Smooth muscle cell of bladder (primary cell): ENCODE measurements around the gene OR10G2. TPM values are rescaled to one million over a fixed set of nuclear protein-coding genes. Genes with fewer than 3 reads are reported as not detected.

Experiments
- total RNA-seq: library from RNA; depleted of rRNA; stranded (reverse); fragments of >200 nt; gene quantifications from 2 replicates; pipeline ENCODE4 v1.2.3, GENCODE V29; 2014

OR10G2 gene, protein sequence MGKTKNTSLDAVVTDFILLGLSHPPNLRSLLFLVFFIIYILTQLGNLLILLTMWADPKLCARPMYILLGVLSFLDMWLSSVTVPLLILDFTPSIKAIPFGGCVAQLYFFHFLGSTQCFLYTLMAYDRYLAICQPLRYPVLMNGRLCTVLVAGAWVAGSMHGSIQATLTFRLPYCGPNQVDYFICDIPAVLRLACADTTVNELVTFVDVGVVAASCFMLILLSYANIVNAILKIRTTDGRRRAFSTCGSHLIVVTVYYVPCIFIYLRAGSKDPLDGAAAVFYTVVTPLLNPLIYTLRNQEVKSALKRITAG
- not detected in 2 replicates for total RNA-seq

DNA sequence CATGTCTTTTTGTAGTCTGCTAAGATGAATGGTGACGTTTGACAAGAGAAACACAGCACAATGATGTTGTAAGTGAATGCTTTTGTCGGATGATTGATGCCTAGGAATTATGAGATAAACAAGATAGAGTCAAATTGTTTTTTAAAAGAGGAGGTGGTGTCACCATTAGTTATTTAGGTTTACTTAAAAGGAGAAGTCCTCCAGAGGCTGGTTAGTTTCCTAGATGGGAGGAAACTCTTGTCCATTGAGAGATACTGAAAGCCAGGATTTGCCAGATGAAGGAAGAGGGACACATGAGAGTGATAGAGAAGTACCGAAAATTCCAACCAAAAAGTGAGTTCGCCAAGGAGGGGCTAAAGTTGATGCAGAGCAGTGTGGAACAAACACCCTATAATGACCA lies at the start of gene OR10G2:
OR10G2 (minus strand) TSS at position 101 of the 400 bp plus-strand sequence; CDS start at position 3, 98 bp downstream.

DNA sequence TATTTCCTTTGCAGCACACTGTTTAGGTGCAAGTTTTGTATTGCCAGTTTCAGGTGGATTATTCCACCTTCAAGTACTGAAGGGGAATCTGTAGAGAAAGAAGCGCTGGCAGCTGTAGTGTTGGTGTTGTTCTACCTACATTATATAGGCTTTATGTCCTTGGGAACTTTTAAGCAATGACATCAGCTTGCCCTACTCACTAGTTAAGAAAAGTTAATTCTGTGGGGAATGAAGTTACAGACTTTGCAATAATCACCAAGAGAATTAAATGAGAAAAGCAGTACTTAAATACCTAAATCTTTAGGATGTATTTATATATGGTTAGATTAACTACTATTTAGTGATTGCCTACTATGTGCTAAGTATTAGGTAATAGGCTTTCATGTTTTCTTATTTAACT lies 39.0 kb upstream of the OR10G2 start, which contains the start of gene OR4E1:
OR4E1 (minus strand) TSS at position 101 of the 400 bp plus-strand sequence. CDS start 2,883 bp downstream, outside the sequence.

DNA sequence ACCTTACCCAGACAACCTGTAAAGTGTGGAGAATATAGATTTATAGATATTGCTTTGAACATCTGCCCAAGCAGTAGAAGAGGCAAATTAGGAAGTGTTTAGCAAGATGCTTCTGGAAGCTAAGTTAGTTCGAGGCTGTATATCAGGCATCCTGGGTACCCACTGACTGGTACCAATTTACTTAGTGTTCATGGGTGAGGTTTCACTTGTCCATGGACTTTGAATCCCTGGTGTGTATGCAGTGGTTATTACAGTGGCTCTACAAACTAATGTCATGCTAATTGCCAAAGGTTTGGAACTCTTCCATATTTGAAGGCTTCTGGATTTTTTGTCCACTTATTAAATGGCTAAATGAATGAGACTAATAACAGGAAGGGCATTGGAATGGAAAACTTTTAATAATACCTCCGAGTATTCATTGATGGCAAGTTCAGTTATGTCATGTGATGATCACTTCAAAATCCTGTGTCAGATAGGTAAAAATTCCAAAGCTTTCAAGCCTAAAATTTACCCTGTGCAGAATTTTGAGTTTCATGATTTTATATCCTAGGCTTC lies 18.7 kb upstream of the OR10G2 start, which contains the start of gene OR4E2:
OR4E2 (plus strand) TSS at position 505 of the 555 bp plus-strand sequence. CDS start 11,248 bp downstream, outside the sequence.

Other genes with a start within 250 kb of the OR10G2 start
- 36.0 and 39.1 TPM in 2 replicates for gene CHD8, start 178.8 kb downstream of the OR10G2 start, total RNA-seq
- gene RAB2B, start 158.0 kb downstream of the OR10G2 start, total RNA-seq = 15.1 and 19.7 TPM in 2 replicates
- gene TOX4, start 157.7 kb downstream of the OR10G2 start, total RNA-seq = 18.8 and 23.8 TPM in 2 replicates
- gene METTL3, start 123.6 kb downstream of the OR10G2 start, total RNA-seq = 41.5 and 45.8 TPM in 2 replicates
- 1.7 and 4.0 TPM in 2 replicates for gene SALL2, start 108.6 kb downstream of the OR10G2 start, total RNA-seq
- gene OR10G3, start 54.9 kb downstream of the OR10G2 start, total RNA-seq = not detected in 2 replicates
- gene OR4E2, start 18.9 kb upstream of the OR10G2 start, total RNA-seq = not detected in 2 replicates
- gene OR4E1, start 38.9 kb upstream of the OR10G2 start, total RNA-seq = not detected in 2 replicates